GM18502 (cell line): Measurements from ENCODE around the gene CRELD1.
"Not testable (repeated sequence)": the region's sequence is repeated elsewhere in the genome, so short reads cannot be mapped to it uniquely, and the experiment has no call there.

ENCODE experiments used
- ATAC-seq: cut with Tn5 transposase; IDR thresholded peaks from one replicate; pipeline ENCODE4 v1.9.1; 2021; ENCODE audit warnings: mild to moderate bottlenecking; ENCODE audit not compliant: unreplicated experiment, poor library complexity

CRELD1 gene

GRCh38 chr3:9932843-9933560 lies 632 bp upstream of the CRELD1 start:
- ATAC-seq: peak; percentile 59

- ATAC-seq: peak; percentile 1
These were observed 594 bp downstream of the CRELD1 start for GRCh38 chr3:9934235-9934621.

- ATAC-seq: no peak
These were observed 1.4 kb downstream of the CRELD1 start for GRCh38 chr3:9934993-9935392.

- ATAC-seq: no peak
These were observed 2.4 kb downstream of the CRELD1 start for GRCh38 chr3:9935966-9936510.

- ATAC-seq: no peak
These were observed 4.0 kb downstream of the CRELD1 start for GRCh38 chr3:9937486-9938238.

GRCh38 chr3:9938966-9939365 lies 5.3 kb downstream of the CRELD1 start:
- no peak for ATAC-seq

- ATAC-seq: not testable (repeated sequence)
These were observed 6.3 kb downstream of the CRELD1 start for GRCh38 chr3:9939906-9940305.

GRCh38 chr3:9940746-9941145 lies 7.1 kb downstream of the CRELD1 start:
- ATAC-seq: no peak

- ATAC-seq: no peak
These were observed 8.5 kb downstream of the CRELD1 start for GRCh38 chr3:9942164-9942563.

GRCh38 chr3:9942934-9943690 lies 9.5 kb downstream of the CRELD1 start:
- ATAC-seq: no peak

GRCh38 chr3:9944271-9944670 lies 10.6 kb downstream of the CRELD1 start:
- ATAC-seq: no peak

GRCh38 chr3:9945358-9945757 lies 11.7 kb downstream of the CRELD1 start:
- ATAC-seq: no peak

- ATAC-seq: no peak
These were observed 12.7 kb downstream of the CRELD1 start for GRCh38 chr3:9946112-9947024.

- no peak for ATAC-seq
These were observed 13.7 kb downstream of the CRELD1 start for GRCh38 chr3:9947025-9947995.

- no peak for ATAC-seq
These were observed 15.0 kb downstream of the CRELD1 start for GRCh38 chr3:9948586-9948985.

- ATAC-seq: no peak
These were observed 15.5 kb downstream of the CRELD1 start for GRCh38 chr3:9949115-9949514.

GRCh38 chr3:9949626-9950025 lies 16.0 kb downstream of the CRELD1 start:
- ATAC-seq: no peak

GRCh38 chr3:9951126-9951525 lies 17.5 kb downstream of the CRELD1 start:
- ATAC-seq: peak; percentile 51

- ATAC-seq: peak; percentile 31
These were observed 17.9 kb downstream of the CRELD1 start for GRCh38 chr3:9951598-9951961.
